HG02623 (cell line): ENCODE measurements around the gene LMX1B.
"Not testable (repeated sequence)": the region's sequence is repeated elsewhere in the genome, so short reads cannot be mapped to it uniquely, and the experiment has no call there.

Experiments
- ATAC-seq: cut with Tn5 transposase; IDR thresholded peaks from one replicate; pipeline ENCODE4 v1.9.1; 2021; ENCODE audit warnings: moderate library complexity; ENCODE audit not compliant: unreplicated experiment

Gene LMX1B

GRCh38 chr9:126613651-126614050 lies at the start of gene LMX1B:
TSS of gene LMX1B (plus strand) at chr9:126613928. CDS start at chr9:126614450, 522 bp downstream.
- no peak for ATAC-seq

- ATAC-seq, result no peak
Measured at GRCh38 chr9:126564128-126564527, 49.6 kb upstream of the LMX1B start.

- no peak for ATAC-seq
Measured at GRCh38 chr9:126564716-126565115, 49.0 kb upstream of the LMX1B start.

GRCh38 chr9:126565336-126566128 lies 48.2 kb upstream of the LMX1B start:
- no peak for ATAC-seq

GRCh38 chr9:126569036-126569435 lies 44.7 kb upstream of the LMX1B start:
- ATAC-seq, result no peak

GRCh38 chr9:126578029-126578428 lies 35.7 kb upstream of the LMX1B start:
- ATAC-seq, result no peak

- not testable (repeated sequence) for ATAC-seq
Measured at GRCh38 chr9:126580319-126580718, 33.4 kb upstream of the LMX1B start.

GRCh38 chr9:126581893-126582292 lies 31.8 kb upstream of the LMX1B start:
- ATAC-seq, result no peak

GRCh38 chr9:126582427-126582826 lies 31.3 kb upstream of the LMX1B start:
- no peak for ATAC-seq

GRCh38 chr9:126583144-126583760 lies 30.5 kb upstream of the LMX1B start:
- ATAC-seq, result no peak

- no peak for ATAC-seq
Measured at GRCh38 chr9:126584611-126585010, 29.1 kb upstream of the LMX1B start.

- ATAC-seq, result no peak
Measured at GRCh38 chr9:126586236-126586635, 27.5 kb upstream of the LMX1B start.

- no peak for ATAC-seq
Measured at GRCh38 chr9:126587187-126588185, 26.2 kb upstream of the LMX1B start.

GRCh38 chr9:126588491-126589168 lies 25.1 kb upstream of the LMX1B start:
- ATAC-seq, result no peak

- ATAC-seq, result no peak
Measured at GRCh38 chr9:126589349-126589748, 24.4 kb upstream of the LMX1B start.

GRCh38 chr9:126591083-126591482 lies 22.6 kb upstream of the LMX1B start:
- no peak for ATAC-seq

GRCh38 chr9:126591922-126592321 lies 21.8 kb upstream of the LMX1B start:
- no peak for ATAC-seq

- no peak for ATAC-seq
Measured at GRCh38 chr9:126592461-126592860, 21.3 kb upstream of the LMX1B start.

GRCh38 chr9:126595982-126596381 lies 17.7 kb upstream of the LMX1B start:
- no peak for ATAC-seq

- no peak for ATAC-seq
Measured at GRCh38 chr9:126599047-126599650, 14.6 kb upstream of the LMX1B start.
